Coronary artery (tissue), 2 donors: ENCODE results near the gene SEMA3A.

Experiments used
- DNase-seq: peaks from one replicate; pipeline ENCODE4 v3.0.0-alpha.2; 2017; ENCODE audit warnings: low spot score
- H3K27ac ChIP-seq, 2 donors: fragments of 200-600 bp; sonication (generic); one replicate each; pipeline ENCODE4 v1.5.1; 2016 to 2019
- H3K4me3 ChIP-seq: fragments of 200-600 bp; sonication (generic); 2 replicates; pipeline ENCODE4 v1.5.1; 2016; ENCODE audit warnings: mild to moderate bottlenecking, moderate library complexity
- TF ChIP-seq, protein P1 (sequence below): fragments of 200-600 bp; sonication (generic); IDR thresholded peaks from one replicate; pipeline ENCODE4 v1.5.1; 2019; ENCODE audit warnings: antibody characterized with exemption

The SEMA3A gene

DNA sequence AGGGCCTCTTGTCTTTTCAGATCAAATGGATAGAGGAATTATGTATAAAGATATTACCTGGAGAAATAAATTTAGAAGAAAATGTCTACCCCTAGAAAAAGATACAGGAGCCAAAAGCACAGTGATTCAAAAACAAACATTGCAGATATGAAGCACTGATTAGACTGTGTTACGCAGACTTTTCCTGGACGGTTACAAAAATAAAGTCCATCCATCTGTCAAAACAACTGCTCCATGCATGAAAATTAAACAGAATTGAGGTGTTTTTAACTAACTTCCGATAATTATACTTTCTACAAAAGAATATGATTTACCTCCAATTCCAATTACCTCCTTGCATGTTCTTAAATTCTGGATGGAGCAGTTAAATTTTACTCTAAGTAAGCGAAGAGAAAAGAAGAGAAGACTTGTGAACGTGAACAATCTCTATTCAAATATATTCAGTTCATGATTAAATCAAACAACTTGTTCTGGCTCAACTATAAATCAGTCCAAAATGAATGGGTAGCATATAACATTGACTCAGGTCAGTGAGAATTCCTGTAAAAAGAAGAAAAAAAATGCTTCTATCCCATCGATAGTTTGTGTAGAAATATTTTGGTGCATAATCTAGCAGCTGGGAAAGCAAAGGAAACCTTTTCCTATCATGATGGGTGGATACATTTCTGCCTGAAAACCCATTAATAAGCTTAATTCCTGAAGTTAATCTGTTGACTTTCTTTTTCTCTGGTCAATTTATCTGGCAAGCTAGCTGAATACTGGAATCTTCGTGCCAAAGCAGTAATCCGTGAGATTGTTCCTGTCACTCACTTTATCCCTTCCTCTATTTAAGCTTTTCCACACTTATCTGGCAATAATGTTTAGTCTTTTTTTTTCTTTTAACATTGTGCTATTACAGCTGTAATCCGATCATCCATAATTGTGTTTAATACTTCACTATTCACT lies 80.4 kb downstream of the SEMA3A start:
- TF ChIP-seq, protein P1, sequence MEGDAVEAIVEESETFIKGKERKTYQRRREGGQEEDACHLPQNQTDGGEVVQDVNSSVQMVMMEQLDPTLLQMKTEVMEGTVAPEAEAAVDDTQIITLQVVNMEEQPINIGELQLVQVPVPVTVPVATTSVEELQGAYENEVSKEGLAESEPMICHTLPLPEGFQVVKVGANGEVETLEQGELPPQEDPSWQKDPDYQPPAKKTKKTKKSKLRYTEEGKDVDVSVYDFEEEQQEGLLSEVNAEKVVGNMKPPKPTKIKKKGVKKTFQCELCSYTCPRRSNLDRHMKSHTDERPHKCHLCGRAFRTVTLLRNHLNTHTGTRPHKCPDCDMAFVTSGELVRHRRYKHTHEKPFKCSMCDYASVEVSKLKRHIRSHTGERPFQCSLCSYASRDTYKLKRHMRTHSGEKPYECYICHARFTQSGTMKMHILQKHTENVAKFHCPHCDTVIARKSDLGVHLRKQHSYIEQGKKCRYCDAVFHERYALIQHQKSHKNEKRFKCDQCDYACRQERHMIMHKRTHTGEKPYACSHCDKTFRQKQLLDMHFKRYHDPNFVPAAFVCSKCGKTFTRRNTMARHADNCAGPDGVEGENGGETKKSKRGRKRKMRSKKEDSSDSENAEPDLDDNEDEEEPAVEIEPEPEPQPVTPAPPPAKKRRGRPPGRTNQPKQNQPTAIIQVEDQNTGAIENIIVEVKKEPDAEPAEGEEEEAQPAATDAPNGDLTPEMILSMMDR: no peak
- DNase-seq: no peak
- Histone ChIP-seq H3K4me3 (no peak overlapping the region), H3K27ac (no peak overlapping the region)

DNA sequence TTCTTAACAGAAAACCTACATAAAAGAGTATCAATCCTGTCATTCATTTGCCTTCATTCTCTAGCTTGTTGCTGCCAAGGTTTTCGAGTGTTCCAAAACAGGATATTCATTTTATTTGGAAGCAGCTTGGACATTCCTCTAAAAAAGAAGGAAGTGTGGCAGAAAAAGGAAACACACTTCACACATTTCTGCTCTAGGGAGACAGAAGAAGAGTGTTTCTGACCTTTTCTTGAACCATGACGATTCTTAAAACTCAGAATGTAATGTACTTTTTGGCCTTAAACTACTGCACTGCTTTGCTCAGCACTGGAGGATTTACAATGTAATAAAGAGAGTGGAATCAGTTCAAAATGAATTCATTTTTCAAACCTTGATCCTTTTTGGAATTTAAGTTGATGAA lies 81.3 kb downstream of the SEMA3A start:
- DNase-seq: no peak
- no peak overlapping the region for H3K27ac ChIP-seq
- TF ChIP-seq, protein P1: no peak
- no peak overlapping the region for H3K4me3 ChIP-seq

DNA sequence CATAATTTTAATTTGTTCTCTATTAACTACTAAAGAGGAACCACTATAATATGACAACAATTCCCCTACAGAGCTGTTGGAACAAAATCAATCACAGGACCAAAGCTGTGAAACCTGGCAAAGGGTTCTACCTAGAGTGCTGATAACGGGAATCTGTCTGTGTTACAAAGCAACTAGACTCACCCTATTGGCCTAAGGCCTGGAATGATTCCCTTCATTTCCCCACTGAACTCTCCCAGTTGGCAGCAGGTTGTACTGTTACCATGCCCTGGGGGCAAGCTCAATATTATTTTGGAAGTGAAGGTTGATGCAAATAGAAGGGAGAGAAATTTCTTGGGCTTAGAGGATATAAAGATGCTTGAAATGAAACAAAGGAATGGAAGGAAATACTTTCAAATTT lies 81.8 kb downstream of the SEMA3A start:
- TF ChIP-seq, protein P1: no peak
- Histone ChIP-seq H3K27ac (no peak overlapping the region), H3K4me3 (no peak overlapping the region)
- no peak for DNase-seq

DNA sequence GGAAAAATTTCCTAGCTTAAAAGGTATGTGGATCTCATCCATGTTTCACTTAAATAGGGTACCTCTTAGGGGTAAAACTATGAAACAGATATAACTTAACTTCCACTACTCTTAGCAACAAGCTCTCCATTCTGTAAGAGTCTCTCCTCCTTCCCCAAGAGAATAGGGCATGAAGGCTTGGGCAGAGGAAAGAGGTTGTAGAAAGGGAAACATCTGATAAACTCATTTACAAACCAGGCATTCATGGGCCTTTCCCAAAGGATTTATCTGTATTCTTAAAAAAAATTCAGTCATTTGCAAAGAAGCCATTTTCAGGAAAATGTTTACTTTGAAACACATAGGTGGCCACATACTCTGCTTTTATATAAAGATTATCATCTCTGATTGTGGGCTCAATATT lies 82.7 kb downstream of the SEMA3A start:
- TF ChIP-seq, protein P1: no peak
- DNase-seq: no peak
- H3K4me3 ChIP-seq: no peak overlapping the region
- H3K27ac ChIP-seq: no peak overlapping the region

DNA sequence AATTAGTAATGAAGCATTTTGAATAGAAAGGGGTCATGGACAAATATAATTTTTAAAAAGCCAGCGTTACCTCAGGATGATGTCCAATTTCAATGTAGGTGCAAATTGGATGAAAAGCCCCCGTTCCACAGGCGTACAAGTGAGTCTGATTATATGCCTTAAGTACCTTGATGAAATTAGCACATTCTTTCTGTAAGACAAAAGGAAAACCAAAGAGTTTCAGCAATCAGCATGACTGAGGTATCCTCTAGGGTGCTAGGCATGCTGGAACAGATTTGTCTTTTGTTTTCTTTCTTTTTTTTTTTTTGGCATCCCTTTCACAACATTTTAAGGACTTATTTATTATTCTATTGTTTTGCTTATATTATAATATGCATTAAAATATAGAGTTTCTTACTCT lies 84.2 kb downstream of the SEMA3A start:
- no peak for DNase-seq
- Histone ChIP-seq H3K4me3 (no peak overlapping the region), H3K27ac (no peak overlapping the region)
- TF ChIP-seq, protein P1: no peak

DNA sequence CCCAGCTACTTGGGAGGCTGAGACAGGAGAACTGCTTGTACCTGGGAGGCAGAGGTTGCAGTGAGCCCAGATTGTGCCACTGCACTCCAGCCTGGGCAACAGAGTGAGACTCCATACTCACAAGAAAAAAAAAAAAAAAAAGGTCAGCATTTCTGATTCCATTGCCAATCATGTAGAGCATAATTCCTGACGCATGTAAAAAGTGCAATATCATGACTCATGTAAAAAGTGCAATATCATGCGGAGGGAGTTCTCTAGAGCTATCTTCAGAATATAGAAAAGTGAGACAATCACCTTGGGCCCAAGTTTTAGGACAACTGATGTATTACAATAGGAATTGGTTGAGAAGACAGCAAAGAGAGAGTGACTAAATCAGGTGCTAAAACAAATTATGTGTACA lies 85.8 kb downstream of the SEMA3A start:
- Histone ChIP-seq H3K4me3 (no peak overlapping the region), H3K27ac (no peak overlapping the region)
- TF ChIP-seq, protein P1: no peak
- DNase-seq: no peak

DNA sequence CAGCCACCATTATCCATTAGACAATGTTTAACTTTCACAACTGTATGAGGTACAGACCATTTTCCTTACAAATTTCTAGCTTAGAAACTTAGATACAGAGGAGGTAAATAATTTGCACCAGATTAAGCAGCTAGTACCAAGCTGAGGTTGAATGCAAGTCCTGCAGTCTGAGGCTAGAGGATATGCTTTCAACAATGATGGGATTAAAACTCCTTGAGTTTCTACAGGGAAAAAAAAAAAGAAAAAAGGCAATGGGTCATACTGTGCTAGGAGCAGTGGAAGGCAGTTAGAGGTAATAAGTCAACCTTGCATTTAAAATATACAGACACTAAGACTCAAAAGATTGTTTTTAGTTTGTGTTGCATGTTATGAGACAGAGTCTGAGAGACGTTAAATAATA lies 86.5 kb downstream of the SEMA3A start:
- Histone ChIP-seq H3K27ac (no peak overlapping the region), H3K4me3 (no peak overlapping the region)
- TF ChIP-seq, protein P1: no peak
- DNase-seq: no peak
